ENCODE data around the gene ZMAT5.

DNA sequence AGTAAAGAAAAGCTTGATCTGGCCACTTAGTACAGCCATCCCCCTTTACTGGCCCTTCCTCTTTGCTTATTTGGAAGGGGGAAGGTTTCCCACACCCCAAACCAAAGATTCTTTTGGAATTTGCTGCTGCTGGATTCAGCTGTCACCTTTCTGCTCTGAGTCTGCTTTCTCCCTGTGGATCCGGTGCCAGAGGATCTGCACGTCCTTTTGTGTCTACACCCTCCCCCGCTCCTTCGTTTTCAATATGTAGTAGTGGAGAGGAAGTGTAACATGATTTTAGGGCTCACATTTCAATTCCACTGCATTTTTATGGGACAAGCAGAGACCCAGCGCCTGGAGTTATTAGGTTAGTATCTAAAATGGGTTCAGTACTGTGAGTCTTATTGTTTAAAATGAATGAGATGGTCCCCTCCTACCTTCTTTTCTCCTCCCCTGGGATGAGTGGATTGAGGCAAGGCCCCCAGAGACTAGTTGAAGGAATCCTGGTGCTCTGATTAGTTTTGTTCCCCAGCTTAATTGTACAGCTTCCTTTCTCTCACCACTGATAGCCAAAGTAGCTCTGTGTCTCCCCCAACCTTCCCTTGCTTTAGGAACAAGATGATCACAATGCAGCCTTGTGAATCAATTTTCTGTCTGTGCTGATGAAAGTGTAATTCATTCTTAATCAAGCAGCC, 77.5 kb downstream of the ZMAT5 start:
- no peak for TF ChIP-seq POLR2A (IDR thresholded peaks at IDR 0.05)
- no peak for TF ChIP-seq CTCF (IDR thresholded peaks at IDR 0.05)
